B cell (primary cell): ENCODE measurements around the gene CPED1. TPM values are rescaled to one million over a fixed set of nuclear protein-coding genes. Genes with fewer than 3 reads are reported as not detected.

Source experiments
- ATAC-seq: fragments of 200-7000 bp; cut with Tn5 transposase; one replicate; pipeline ENCODE4 v1.10.0; 2021; ENCODE audit warnings: low read depth, mild to moderate bottlenecking, moderate number of reproducible peaks, moderate library complexity
- CTCF ChIA-PET: fragments of 350-600 bp; sonication (Branson Sonifier 250); formaldehyde crosslinking; loops from one replicate; lab custom pipeline; 2021; ENCODE audit warnings: antibody characterized with exemption, inconsistent platforms; lab: Charles Lee
- POLR2A ChIA-PET: fragments of 350-600 bp; sonication (Branson Sonifier 250); formaldehyde crosslinking; loops from one replicate; lab custom pipeline; 2021; ENCODE audit warnings: antibody characterized with exemption; lab: Charles Lee
- DNase-seq: peaks from one replicate; pipeline ENCODE4 v3.0.0; 2013
- H2AFZ ChIP-seq: 2 replicates; pipeline ENCODE4 v1.6.1; 2012; ENCODE audit warnings: mild to moderate bottlenecking, low read depth, low read length; ENCODE audit not compliant: insufficient read depth, poor library complexity, severe bottlenecking
- H3K27ac ChIP-seq, 2 donors: 1 replicate in 1 of 2; 2 replicates in 1 of 2; pipeline ENCODE4 v1.5.1; 2012 to 2013; ENCODE audit warnings: low read length in 2 of 2, mild to moderate bottlenecking in 2 of 2, moderate library complexity in 1 of 2
- H3K27me3 ChIP-seq, 4 experiments: fragments of 200-600 bp in 1 of 4; sonication (generic) in 1 of 4; replicated peaks in 1 of 4; 1 replicate in 2 of 4; 2 replicates in 2 of 4; pipeline versions ENCODE4 v1.6.1 to v1.7.0; 2013 to 2016; ENCODE audit warnings: low read length in 3 of 4, mild to moderate bottlenecking in 2 of 4, mixed read lengths in 1 of 4, moderate library complexity in 1 of 4; ENCODE audit not compliant: insufficient read depth in 4 of 4, control insufficient read depth in 3 of 4; ENCODE audit errors: control extremely low read depth in 1 of 4
- H3K36me3 ChIP-seq, 2 experiments: replicated peaks in 1 of 2; 1 replicate in 1 of 2; 2 replicates in 1 of 2; pipeline versions ENCODE4 v1.6.1 to v1.7.1; 2013; ENCODE audit warnings: low read length in 1 of 2; ENCODE audit not compliant: insufficient read depth in 2 of 2, control insufficient read depth in 1 of 2; ENCODE audit errors: control extremely low read depth in 1 of 2, extremely low read depth in 1 of 2
- H3K4me1 ChIP-seq, 2 donors: fragments of 200-600 bp in 1 of 2; sonication (generic) in 1 of 2; 1 replicate in 1 of 2; 2 replicates in 1 of 2; pipeline versions ENCODE4 v1.5.1 to v1.6.1; 2013 to 2017; ENCODE audit warnings: low read length in 2 of 2; ENCODE audit not compliant: control insufficient read depth in 2 of 2, insufficient read depth in 2 of 2
- H3K4me2 ChIP-seq: replicated peaks from 2 replicates; pipeline ENCODE3; 2012; ENCODE audit warnings: mild to moderate bottlenecking, low read depth, low read length; ENCODE audit not compliant: poor library complexity, severe bottlenecking
- H3K4me3 ChIP-seq, 5 experiments: fragments of 200-600 bp in 1 of 5; sonication (generic) in 1 of 5; 1 replicate in 3 of 5; 2 replicates in 2 of 5; pipeline versions ENCODE4 v1.5.1 to v1.7.0; 2011 to 2016; ENCODE audit warnings: low read length in 4 of 5, mild to moderate bottlenecking in 4 of 5, low read depth in 2 of 5, control low read depth in 1 of 5, moderate library complexity in 1 of 5; ENCODE audit not compliant: insufficient read depth in 1 of 5; ENCODE audit errors: control extremely low read depth in 1 of 5, extremely low read depth in 1 of 5
- H3K79me2 ChIP-seq: fragments of 200-600 bp; sonication (generic); one replicate; pipeline ENCODE4 v1.6.0; 2016; ENCODE audit warnings: low read length; ENCODE audit not compliant: control insufficient read depth, insufficient read depth
- H3K9ac ChIP-seq: fragments of 200-600 bp; sonication (generic); 2 replicates; pipeline ENCODE4 v1.6.1; 2017; ENCODE audit warnings: mild to moderate bottlenecking, low read length, moderate library complexity
- H3K9me3 ChIP-seq, 3 donors: one replicate each; pipeline versions ENCODE4 v1.6.1 to v1.7.1; 2013; ENCODE audit warnings: low read length in 2 of 3; ENCODE audit not compliant: control insufficient read depth in 2 of 3, insufficient read depth in 1 of 3; ENCODE audit errors: control extremely low read depth in 1 of 3
- H4K20me1 ChIP-seq: 2 replicates; pipeline ENCODE4 v1.6.0; 2012; ENCODE audit warnings: mild to moderate bottlenecking, low read length; ENCODE audit not compliant: insufficient read depth, control insufficient read depth, poor library complexity, severe bottlenecking
- H3K27ac Mint-ChIP-seq: one replicate; pipeline ENCODE4 v1.8.0; 2021; ENCODE audit warnings: mixed read lengths
- H3K27me3 Mint-ChIP-seq: one replicate; pipeline ENCODE4 v1.8.0; 2021; ENCODE audit warnings: mixed read lengths
- H3K4me1 Mint-ChIP-seq: one replicate; pipeline ENCODE4 v1.8.0; 2021; ENCODE audit warnings: mixed read lengths
- H3K4me3 Mint-ChIP-seq: one replicate; pipeline ENCODE4 v1.8.0; 2021; ENCODE audit warnings: mixed read lengths
- H3K9me3 Mint-ChIP-seq: one replicate; pipeline ENCODE4 v1.8.0; 2022; ENCODE audit warnings: mixed read lengths; ENCODE audit not compliant: insufficient read depth
- EZH2 ChIP-seq: IDR thresholded peaks from 2 replicates; pipeline ENCODE4 v1.6.1; 2012; ENCODE audit warnings: borderline replicate concordance, low read depth, mild to moderate bottlenecking, moderate library complexity, low read length; ENCODE audit not compliant: insufficient read depth, poor library complexity, severe bottlenecking
- WGBS: methylation state at CpG from one replicate; pipeline ENCODE4 v1.1.5; 2013; ENCODE audit warnings: missing lambda C conversion rate; ENCODE audit not compliant: insufficient coverage; 5-methylcytosine and 5-hydroxymethylcytosine counted together
- intact Hi-C: fragments of 100-400 bp; cut with micrococcal nuclease; formaldehyde crosslinking; loops from one replicate; pipeline ENCODE4 v1.10.0; 2022
- polyA plus RNA-seq: library from polyadenylated mRNA; depleted of rRNA; stranded (reverse); fragments of >200 nt; gene quantifications from 2 replicates; pipeline ENCODE4 v1.2.3, GENCODE V29; 2012
- total RNA-seq, 2 donors: library from RNA; stranded (reverse); fragments of 120-200 nt in 1 of 2; gene quantifications; 1 replicate in 1 of 2; 2 replicates in 1 of 2; pipeline versions ENCODE4 v1.2.3 to v1.2.4, GENCODE V29; 2013 to 2022
- TF ChIP-seq, protein P1 (sequence below): fragments of 200-600 bp; IDR thresholded peaks from one replicate; pipeline ENCODE4 v1.8.0; 2022; ENCODE audit warnings: antibody characterized with exemption, mild to moderate bottlenecking

The CPED1 gene
- total and polyA plus RNA-seq, 2 donors (not counting 1 experiment from before 2014, with no cell fraction given): 0.44 to 3.8 TPM

DNA sequence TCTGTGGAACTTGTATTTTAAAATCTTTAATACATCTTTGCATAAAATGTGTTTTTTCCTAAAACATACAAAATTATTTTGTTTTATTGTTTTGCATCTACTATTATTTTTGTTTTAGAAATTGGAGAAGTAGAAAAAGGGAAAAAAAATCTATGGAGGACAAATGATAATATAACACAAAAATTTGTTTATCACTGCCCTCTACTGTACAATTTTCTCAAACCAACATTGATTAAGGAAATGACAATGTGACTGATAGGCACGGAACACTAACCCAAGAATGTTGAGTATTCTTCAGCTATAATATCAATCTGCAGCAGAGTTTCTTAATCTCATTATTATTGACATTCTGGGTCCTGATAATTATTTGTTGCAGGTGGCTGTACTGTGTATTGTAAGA is 47.4 kb upstream of the CPED1 start:
- Histone ChIP-seq H3K4me3 (no peak overlapping the region), H3K9ac (no peak overlapping the region), H3K27me3 (no peaks in the 10 kb centered on the region), H3K4me1 (no peaks in the 10 kb centered on the region), H4K20me1 (no peaks in the 10 kb centered on the region), H3K79me2 (no peaks in the 10 kb centered on the region), H3K27ac (no peak overlapping the region), H2AFZ (no peak overlapping the region), H3K9me3 (no peaks in the 10 kb centered on the region), H3K36me3 (no peaks in the 10 kb centered on the region), H3K4me2 (no peak overlapping the region)
- Mint-ChIP-seq H3K27me3 (peaks cover 4% of the 10 kb centered on the region), H3K9me3 (no peaks in the 10 kb centered on the region), H3K27ac (no peak overlapping the region), H3K4me1 (no peaks in the 10 kb centered on the region), H3K4me3 (no peak overlapping the region)
- peak; percentile 36 for DNase-seq
- ChIA-PET CTCF (interaction anchor here (0.8 to 1.4 kb wide), 5 partner anchors 10 to 149 kb away, joined by 3 to 7 read pairs (median 4); no protein-coding TSS in a partner anchor), POLR2A (no interaction called here)
- intact Hi-C loops: loop anchor here (1.0 kb wide), 2 partner anchors 135 to 149 kb away; no protein-coding TSS in a partner anchor
- no peak for ATAC-seq
- TF ChIP-seq, protein P1, sequence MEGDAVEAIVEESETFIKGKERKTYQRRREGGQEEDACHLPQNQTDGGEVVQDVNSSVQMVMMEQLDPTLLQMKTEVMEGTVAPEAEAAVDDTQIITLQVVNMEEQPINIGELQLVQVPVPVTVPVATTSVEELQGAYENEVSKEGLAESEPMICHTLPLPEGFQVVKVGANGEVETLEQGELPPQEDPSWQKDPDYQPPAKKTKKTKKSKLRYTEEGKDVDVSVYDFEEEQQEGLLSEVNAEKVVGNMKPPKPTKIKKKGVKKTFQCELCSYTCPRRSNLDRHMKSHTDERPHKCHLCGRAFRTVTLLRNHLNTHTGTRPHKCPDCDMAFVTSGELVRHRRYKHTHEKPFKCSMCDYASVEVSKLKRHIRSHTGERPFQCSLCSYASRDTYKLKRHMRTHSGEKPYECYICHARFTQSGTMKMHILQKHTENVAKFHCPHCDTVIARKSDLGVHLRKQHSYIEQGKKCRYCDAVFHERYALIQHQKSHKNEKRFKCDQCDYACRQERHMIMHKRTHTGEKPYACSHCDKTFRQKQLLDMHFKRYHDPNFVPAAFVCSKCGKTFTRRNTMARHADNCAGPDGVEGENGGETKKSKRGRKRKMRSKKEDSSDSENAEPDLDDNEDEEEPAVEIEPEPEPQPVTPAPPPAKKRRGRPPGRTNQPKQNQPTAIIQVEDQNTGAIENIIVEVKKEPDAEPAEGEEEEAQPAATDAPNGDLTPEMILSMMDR: peak; percentile 36
- TF ChIP-seq EZH2: no peak
- WGBS: no CpG with 5 or more reads among the region's 1 CpG

DNA sequence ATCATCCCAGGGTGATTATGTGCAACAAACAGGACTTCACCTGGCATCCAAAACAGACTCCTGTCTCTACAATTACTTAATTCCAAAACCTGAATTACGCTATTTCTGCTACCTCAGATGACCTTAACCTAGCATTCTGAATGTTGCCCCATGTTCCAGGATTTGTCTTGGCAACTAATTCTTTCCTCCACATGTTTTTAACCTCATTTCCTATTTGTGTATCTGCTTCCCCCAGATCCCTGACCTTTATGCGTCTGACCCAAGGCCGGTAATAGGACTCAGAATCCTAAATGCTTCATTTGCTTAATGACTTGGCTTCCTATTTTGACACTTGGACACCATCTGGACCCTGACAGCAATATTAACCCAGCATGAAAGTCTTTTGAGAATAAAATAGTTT is 46.7 kb upstream of the CPED1 start:
- ATAC-seq (no peak), DNase-seq (no peak)
- Histone ChIP-seq H3K9ac (no peak overlapping the region), H3K4me1 (no peaks in the 10 kb centered on the region), H3K36me3 (no peaks in the 10 kb centered on the region), H3K27me3 (no peaks in the 10 kb centered on the region), H3K4me2 (no peak overlapping the region), H3K27ac (no peak overlapping the region), H3K9me3 (no peaks in the 10 kb centered on the region), H3K4me3 (no peak overlapping the region), H4K20me1 (no peaks in the 10 kb centered on the region), H2AFZ (no peak overlapping the region), H3K79me2 (no peaks in the 10 kb centered on the region)
- intact Hi-C loops: loop anchor here (1.0 kb wide), 2 partner anchors 136 to 150 kb away; no protein-coding TSS in a partner anchor
- 57% methylated on average over 3 of the region's 3 CpGs for WGBS
- POLR2A ChIA-PET: no interaction called here
- no peak overlapping the region for H3K27ac Mint-ChIP-seq
- H3K27me3 Mint-ChIP-seq: peaks cover 4% of the 10 kb centered on the region
- no peak overlapping the region for H3K4me3 Mint-ChIP-seq
- CTCF ChIA-PET: interaction anchor here (0.8 to 2.0 kb wide), 6 partner anchors 10 to 150 kb away, joined by 3 to 8 read pairs (median 4); no protein-coding TSS in a partner anchor
- H3K9me3 Mint-ChIP-seq: no peaks in the 10 kb centered on the region
- H3K4me1 Mint-ChIP-seq: no peaks in the 10 kb centered on the region
- no peak for TF ChIP-seq EZH2
- TF ChIP-seq, protein P1: no peak
